LNCAP (cell line): ENCODE data around the gene KLF7.

Experiments
- CTCF ChIP-seq: fragments of 450-650 bp; IDR thresholded peaks from 2 replicates; pipeline ENCODE4 v1.5.1; 2017; ENCODE audit warnings: mild to moderate bottlenecking

The KLF7 gene

GRCh38 chr2:207182911-207183310 lies 17.2 kb upstream of the KLF7 start:
- TF ChIP-seq CTCF, result no peak

- TF ChIP-seq CTCF, result no peak
Measured at GRCh38 chr2:207181526-207182274, 16.0 kb upstream of the KLF7 start.

- no peak for TF ChIP-seq CTCF
Measured at GRCh38 chr2:207180741-207181140, 15.0 kb upstream of the KLF7 start.

- TF ChIP-seq CTCF, result no peak
Measured at GRCh38 chr2:207176247-207176646, 10.5 kb upstream of the KLF7 start.

GRCh38 chr2:207173641-207174040 lies 7.9 kb upstream of the KLF7 start:
- TF ChIP-seq CTCF, result no peak

- no peak for TF ChIP-seq CTCF
Measured at GRCh38 chr2:207167099-207167923, 1.6 kb upstream of the KLF7 start.

- TF ChIP-seq CTCF, result no peak
Measured at GRCh38 chr2:207166349-207167098, 776 bp upstream of the KLF7 start.
